Stomach (tissue), 9 donors: Measurements from ENCODE around the gene TNP1. TPM values are rescaled to one million over a fixed set of nuclear protein-coding genes. Genes with fewer than 3 reads are reported as not detected.

Experiments used
- DNase-seq, 2 donors: peaks; one replicate each; pipeline versions ENCODE4 v3.0.0 to v3.0.0-alpha.2; 2013 to 2019
- H3K27ac ChIP-seq, 5 donors: fragments of 200-600 bp in 4 of 5; sonication (generic) in 4 of 5; one replicate each; pipeline ENCODE4 v1.5.1; 2013 to 2019; ENCODE audit warnings: mild to moderate bottlenecking in 1 of 5, moderate library complexity in 1 of 5
- H3K27me3 ChIP-seq, 3 donors: fragments of 200-600 bp; sonication (generic); one replicate each; pipeline ENCODE4 v1.5.1; 2017 to 2019; ENCODE audit warnings: mixed run types in 1 of 3
- H3K36me3 ChIP-seq, 4 donors: fragments of 200-600 bp; sonication (generic); 1 replicate in 3 of 4; 2 replicates in 1 of 4; pipeline ENCODE4 v1.5.1; 2016 to 2019
- H3K4me1 ChIP-seq, 4 donors: fragments of 200-600 bp; sonication (generic); one replicate each; pipeline ENCODE4 v1.5.1; 2016 to 2019
- H3K4me3 ChIP-seq, 4 donors: fragments of 200-600 bp; sonication (generic) in 3 of 4; one replicate each; pipeline ENCODE4 v1.5.1; 2016 to 2019; ENCODE audit warnings: mild to moderate bottlenecking in 1 of 4
- H3K9me3 ChIP-seq, 4 donors: fragments of 200-600 bp; sonication (generic); one replicate each; pipeline ENCODE4 v1.5.1; 2016 to 2019
- EP300 ChIP-seq: sonication (generic); formaldehyde crosslinking; IDR thresholded peaks from one replicate; pipeline ENCODE4 v1.6.1; 2017; ENCODE audit warnings: antibody characterized with exemption
- POLR2A ChIP-seq, 4 donors: fragments of 450-650 bp; IDR thresholded peaks; one replicate each; pipeline ENCODE4 v1.6.1; 2016; ENCODE audit warnings: antibody characterized with exemption in 4 of 4, control low read depth in 2 of 4, mild to moderate bottlenecking in 1 of 4, moderate library complexity in 1 of 4
- POLR2AphosphoS5 ChIP-seq, 3 donors: sonication (generic); formaldehyde crosslinking; IDR thresholded peaks; one replicate each; pipeline ENCODE4 v1.6.1; 2016; ENCODE audit warnings: antibody characterized with exemption in 3 of 3
- WGBS, 5 donors: extraction: QIAGEN DNeasy Blood & Tissue Kit in 3 of 5; methylation state at CpG; one replicate each; pipeline versions ENCODE4 v1.1.5 to v1.1.7; 2013 to 2018; 5-methylcytosine and 5-hydroxymethylcytosine counted together
- intact Hi-C: fragments of 100-400 bp; cut with DNase I; formaldehyde crosslinking; loops from one replicate; pipeline ENCODE4 v1.15.1; 2023; ENCODE audit warnings: low total_unique reads
- polyA plus RNA-seq, 3 donors: library from polyadenylated mRNA; stranded (reverse); fragments of 200-250 nt; gene quantifications; one replicate each; pipeline ENCODE4 v1.2.3, GENCODE V29; 2013
- total RNA-seq, 5 donors: library from RNA; depleted of rRNA; stranded (reverse); fragments of >200 nt; gene quantifications; one replicate each; pipeline versions ENCODE4 v1.1.0 to v1.2.3, GENCODE V29; 2014 to 2016
- TF ChIP-seq, protein P1 (sequence below), 7 experiments: fragments of 450-650 bp in 4 of 7; fragments of 200-600 bp in 3 of 7; sonication (generic) in 3 of 7; IDR thresholded peaks; one replicate each; pipeline ENCODE4 v1.5.1; 2016 to 2019; ENCODE audit warnings: antibody characterized with exemption in 7 of 7, control low read depth in 2 of 7, mild to moderate bottlenecking in 1 of 7
- donor health status: healthy with polysubstance abuse.
- donor health status: Bipolar disorder and iron deficiency.
- donor health status: healthy.

Gene TNP1
- total and polyA plus RNA-seq, 8 donors: not detected

DNA sequence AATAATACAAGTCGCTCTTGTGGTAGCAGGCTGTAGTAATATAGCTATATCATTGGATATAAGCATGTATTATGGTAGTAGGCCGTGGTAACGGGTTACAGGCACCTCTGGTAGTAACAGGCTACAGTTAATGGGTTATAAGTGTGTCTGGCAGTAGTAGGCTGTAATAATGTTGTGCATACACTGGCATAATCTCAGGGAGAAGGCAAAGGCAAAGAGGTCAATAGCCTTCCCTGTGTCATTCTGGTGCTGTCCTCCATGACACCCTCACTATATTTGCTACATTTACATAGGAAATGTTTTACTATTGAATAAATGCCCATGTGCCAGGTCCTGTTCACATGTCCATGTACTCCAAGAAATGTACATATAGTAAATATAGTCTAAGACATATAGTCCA lies 12.8 kb upstream of the TNP1 start:
- Histone ChIP-seq H3K36me3 (no peaks in the 10 kb centered on the region), H3K27ac (no peak overlapping the region), H3K4me3 (no peak overlapping the region), H3K27me3 (no peaks in the 10 kb centered on the region), H3K4me1 (no peaks in the 10 kb centered on the region), H3K9me3 (no peaks in the 10 kb centered on the region)
- TF ChIP-seq, protein P1, sequence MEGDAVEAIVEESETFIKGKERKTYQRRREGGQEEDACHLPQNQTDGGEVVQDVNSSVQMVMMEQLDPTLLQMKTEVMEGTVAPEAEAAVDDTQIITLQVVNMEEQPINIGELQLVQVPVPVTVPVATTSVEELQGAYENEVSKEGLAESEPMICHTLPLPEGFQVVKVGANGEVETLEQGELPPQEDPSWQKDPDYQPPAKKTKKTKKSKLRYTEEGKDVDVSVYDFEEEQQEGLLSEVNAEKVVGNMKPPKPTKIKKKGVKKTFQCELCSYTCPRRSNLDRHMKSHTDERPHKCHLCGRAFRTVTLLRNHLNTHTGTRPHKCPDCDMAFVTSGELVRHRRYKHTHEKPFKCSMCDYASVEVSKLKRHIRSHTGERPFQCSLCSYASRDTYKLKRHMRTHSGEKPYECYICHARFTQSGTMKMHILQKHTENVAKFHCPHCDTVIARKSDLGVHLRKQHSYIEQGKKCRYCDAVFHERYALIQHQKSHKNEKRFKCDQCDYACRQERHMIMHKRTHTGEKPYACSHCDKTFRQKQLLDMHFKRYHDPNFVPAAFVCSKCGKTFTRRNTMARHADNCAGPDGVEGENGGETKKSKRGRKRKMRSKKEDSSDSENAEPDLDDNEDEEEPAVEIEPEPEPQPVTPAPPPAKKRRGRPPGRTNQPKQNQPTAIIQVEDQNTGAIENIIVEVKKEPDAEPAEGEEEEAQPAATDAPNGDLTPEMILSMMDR (IDR thresholded peaks at IDR 0.05): no peak
- TF ChIP-seq EP300: no peak
- TF ChIP-seq POLR2AphosphoS5 (IDR thresholded peaks at IDR 0.05): no peak
- TF ChIP-seq POLR2A (IDR thresholded peaks at IDR 0.05): no peak
- DNase-seq: no peak
- 82 to 93% (median 87%) methylated on average over 3 of the region's 3 CpGs for WGBS, 5 donors
- intact Hi-C loops: no loop called here

DNA sequence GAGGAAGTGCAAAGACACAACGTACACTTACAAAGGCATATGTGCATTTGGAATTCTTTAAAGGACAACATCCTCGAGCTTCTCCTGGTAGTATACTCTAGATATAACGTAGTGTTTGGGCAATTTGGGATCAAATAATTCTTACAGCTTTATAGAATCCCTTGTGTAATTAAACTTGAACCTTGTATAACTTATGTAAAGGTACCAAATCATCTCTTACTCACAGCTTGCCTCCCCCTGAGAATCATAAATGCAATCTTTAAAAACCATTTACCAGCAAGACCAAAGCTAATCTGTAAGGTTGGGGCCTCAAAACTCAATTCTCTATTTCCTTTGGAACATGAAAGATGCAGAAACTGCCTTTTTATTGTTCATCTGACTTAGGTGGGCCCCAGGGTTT lies 12.2 kb upstream of the TNP1 start:
- WGBS, 5 donors: 80 to 93% (median 86%) methylated on average over 3 of the region's 3 CpGs
- H3K27ac ChIP-seq: no peak overlapping the region

DNA sequence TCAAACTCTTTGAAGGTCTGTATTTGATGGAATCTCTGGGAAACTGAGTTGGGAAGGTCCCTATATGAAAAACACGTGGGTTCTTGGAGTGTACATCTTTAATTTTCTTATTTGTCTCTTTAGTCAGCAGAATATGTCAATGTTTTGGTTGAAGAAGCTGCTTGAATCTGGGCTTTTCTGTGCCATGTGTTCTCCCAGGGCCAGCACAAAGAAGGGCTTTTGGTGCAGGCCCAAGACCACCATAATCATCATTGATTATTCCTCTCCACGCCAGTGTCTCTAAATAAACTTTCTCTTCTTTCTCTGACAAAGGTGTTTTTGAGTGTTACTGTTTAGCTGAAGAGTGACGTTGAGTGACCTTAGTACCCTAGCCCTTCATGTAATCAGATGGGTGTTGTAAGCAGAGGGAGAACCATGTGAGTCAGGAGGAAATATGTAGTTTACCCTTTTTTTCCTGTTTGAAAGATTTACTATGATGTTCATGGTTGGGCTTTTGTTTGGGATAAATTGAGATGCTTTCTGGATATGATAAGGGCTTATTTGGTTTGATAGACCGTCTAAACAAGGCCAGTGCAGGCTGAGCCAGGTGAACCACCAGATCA lies 11.6 kb upstream of the TNP1 start:
- H3K4me1 ChIP-seq: no peaks in the 10 kb centered on the region
- H3K27me3 ChIP-seq: no peaks in the 10 kb centered on the region
- no peaks in the 10 kb centered on the region for H3K9me3 ChIP-seq
- intact Hi-C loops: no loop called here
- no peaks in the 10 kb centered on the region for H3K36me3 ChIP-seq
- TF ChIP-seq EP300 (no peak), POLR2AphosphoS5 (IDR thresholded peaks at IDR 0.05) (no peak), POLR2A (IDR thresholded peaks at IDR 0.05) (no peak)
- TF ChIP-seq, protein P1 (IDR thresholded peaks at IDR 0.05): no peak
- 46 to 57% (median 50%) methylated on average over 4 of the region's 4 CpGs for WGBS, 5 donors
- H3K27ac ChIP-seq: no peak overlapping the region
- DNase-seq: peak in 1 of 2 donors; percentile 61
- no peak overlapping the region for H3K4me3 ChIP-seq

More for the DNA sequence above, 12.2 kb upstream of the TNP1 start:
- Histone ChIP-seq H3K4me3 (no peak overlapping the region), H3K27me3 (no peaks in the 10 kb centered on the region), H3K9me3 (no peaks in the 10 kb centered on the region), H3K4me1 (no peaks in the 10 kb centered on the region), H3K36me3 (no peaks in the 10 kb centered on the region)
- intact Hi-C loops: no loop called here
- no peak for DNase-seq
- TF ChIP-seq, protein P1 (IDR thresholded peaks at IDR 0.05): no peak
- no peak for TF ChIP-seq POLR2A (IDR thresholded peaks at IDR 0.05)
- no peak for TF ChIP-seq EP300

DNA sequence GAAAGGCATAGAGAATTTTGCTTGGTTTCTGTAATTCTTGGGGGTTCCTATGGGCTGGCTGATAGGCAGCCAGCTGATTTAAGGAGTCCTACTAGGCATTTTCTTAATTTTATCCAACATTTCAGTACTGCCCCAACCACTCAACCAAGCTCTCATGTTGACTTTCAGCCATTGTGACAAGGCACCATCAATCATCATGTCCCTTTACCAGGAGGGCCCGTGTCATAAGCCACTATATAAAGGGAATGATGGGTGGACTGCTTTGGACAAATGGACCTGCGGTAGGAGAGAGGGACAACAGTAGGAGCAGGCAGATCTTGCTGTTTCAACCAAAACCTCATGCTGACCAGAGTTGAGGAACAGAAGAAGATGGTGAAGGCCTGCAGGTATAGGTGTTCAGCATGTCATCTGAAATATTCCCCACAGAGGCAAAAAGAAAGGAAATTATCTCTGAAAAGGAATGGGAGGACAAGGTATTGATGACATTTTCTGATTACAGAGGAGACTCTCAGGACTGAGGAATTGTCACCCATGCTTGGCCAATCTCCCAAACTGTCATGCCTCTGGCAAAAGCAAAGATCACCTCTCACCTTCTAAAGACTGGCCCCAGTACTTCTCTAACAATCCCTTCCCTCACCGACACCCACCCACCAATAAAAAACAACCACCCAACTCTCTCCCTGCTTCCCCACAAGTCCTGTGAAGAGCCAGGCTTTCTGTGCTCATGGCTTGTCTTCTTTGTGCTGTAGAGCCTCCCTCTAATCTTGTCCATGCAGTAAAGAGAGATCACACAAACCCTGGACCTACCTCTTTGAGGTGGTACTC lies 10.9 kb upstream of the TNP1 start:
- 88 to 96% (median 94%) methylated on average over 3 of the region's 3 CpGs for WGBS, 5 donors
- H3K36me3 ChIP-seq: no peaks in the 10 kb centered on the region
- DNase-seq: no peak
- no peak overlapping the region for H3K27ac ChIP-seq
- no peak for TF ChIP-seq EP300
- TF ChIP-seq, protein P1 (IDR thresholded peaks at IDR 0.05): no peak
- H3K4me3 ChIP-seq: no peak overlapping the region
- H3K27me3 ChIP-seq: no peaks in the 10 kb centered on the region
- H3K9me3 ChIP-seq: no peaks in the 10 kb centered on the region
- intact Hi-C loops: no loop called here
- no peaks in the 10 kb centered on the region for H3K4me1 ChIP-seq
